Calu3 (cell line): Measurements from ENCODE around the gene DNMT3B. TPM values are rescaled to one million over a fixed set of nuclear protein-coding genes. Genes with fewer than 3 reads are reported as not detected.

Experiments
- BruUV-seq: library from RNA; stranded (reverse); fragments of 400-500 nt; replicated peaks from 2 replicates; lab custom pipeline; 2021; lab: Mats Ljungman, UMichigan
- CTCF ChIA-PET: fragments of 300-600 bp; sonication (Branson Sonifier 250); formaldehyde crosslinking; loops from one replicate; lab custom pipeline; 2022; ENCODE audit warnings: antibody characterized with exemption; lab: Charles Lee
- DNase-seq: peaks from one replicate; pipeline ENCODE4 v3.0.0; 2022
- H3K27ac Mint-ChIP-seq: one replicate; pipeline ENCODE4 v1.8.0; 2022; ENCODE audit warnings: mixed read lengths; ENCODE audit not compliant: unreplicated experiment
- H3K27me3 Mint-ChIP-seq: one replicate; pipeline ENCODE4 v1.8.0; 2022; ENCODE audit warnings: mixed read lengths; ENCODE audit not compliant: unreplicated experiment
- H3K36me3 Mint-ChIP-seq: one replicate; pipeline ENCODE4 v1.8.0; 2022; ENCODE audit warnings: mild to moderate bottlenecking, moderate library complexity, mixed read lengths; ENCODE audit not compliant: insufficient read depth, unreplicated experiment
- H3K4me1 Mint-ChIP-seq: one replicate; pipeline ENCODE4 v1.8.0; 2022; ENCODE audit warnings: mild to moderate bottlenecking, low read depth, mixed read lengths; ENCODE audit not compliant: unreplicated experiment
- H3K4me3 Mint-ChIP-seq: one replicate; pipeline ENCODE4 v1.8.0; 2022; ENCODE audit warnings: mild to moderate bottlenecking, low read depth, moderate library complexity, mixed read lengths; ENCODE audit not compliant: unreplicated experiment
- H3K9me3 Mint-ChIP-seq: one replicate; pipeline ENCODE4 v1.8.0; 2022; ENCODE audit warnings: low read depth, mixed read lengths; ENCODE audit not compliant: unreplicated experiment
- CTCF ChIP-seq: fragments of 200-600 bp; IDR thresholded peaks from one replicate; pipeline ENCODE4 v1.8.0; 2022; ENCODE audit warnings: antibody characterized with exemption; ENCODE audit not compliant: unreplicated experiment
- intact Hi-C: fragments of 100-400 bp; cut with micrococcal nuclease; formaldehyde crosslinking; loops from one replicate; pipeline ENCODE4 v1.10.0; 2022; ENCODE audit not compliant: unreplicated experiment
- total RNA-seq: library from RNA; stranded (reverse); gene quantifications from 2 replicates; pipeline ENCODE4 v1.2.3, GENCODE V29; 2022

DNMT3B gene
- total RNA-seq, 1 experiment from 2014 or later: 10.8 TPM

DNA sequence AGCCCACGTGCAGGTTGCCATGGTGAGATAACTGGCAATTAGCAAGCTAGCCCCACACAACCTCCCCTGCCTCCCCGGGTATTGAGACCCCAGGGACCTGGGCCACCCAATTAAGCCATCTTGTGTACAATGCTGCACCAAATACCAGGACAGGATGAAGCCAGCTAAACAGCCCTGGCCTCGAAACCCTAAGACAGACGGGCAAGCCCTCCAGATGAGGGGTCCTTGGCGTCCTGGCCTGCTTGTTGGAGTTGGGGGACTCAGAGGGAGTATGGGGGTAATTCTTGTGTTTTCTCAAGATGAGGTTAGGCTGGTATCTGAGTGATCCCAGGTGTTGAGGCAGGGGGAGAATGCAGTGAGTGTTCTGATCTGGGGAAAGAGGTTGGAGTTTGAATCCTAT is 48.8 kb downstream of the DNMT3B start:
- Mint-ChIP-seq H3K9me3 (no peaks in the 10 kb centered on the region), H3K27ac (no peak overlapping the region), H3K4me1 (no peaks in the 10 kb centered on the region), H3K27me3 (no peaks in the 10 kb centered on the region), H3K36me3 (no peaks in the 10 kb centered on the region), H3K4me3 (no peak overlapping the region)
- CTCF ChIA-PET: interaction anchor here (0.6 kb wide), 1 partner anchor 520 kb away, joined by 3 read pairs; no protein-coding TSS in a partner anchor
- intact Hi-C loops: no loop called here
- no TSS peak for BruUV-seq
- TF ChIP-seq CTCF: no peak
- DNase-seq: no peak

- no peaks in the 10 kb centered on the region for H3K4me1 Mint-ChIP-seq
- no peak overlapping the region for H3K27ac Mint-ChIP-seq
- no peak for TF ChIP-seq CTCF
- BruUV-seq: no TSS peak
- H3K27me3 Mint-ChIP-seq: no peaks in the 10 kb centered on the region
- H3K4me3 Mint-ChIP-seq: no peak overlapping the region
- intact Hi-C loops: no loop called here
- DNase-seq: no peak
- no peaks in the 10 kb centered on the region for H3K36me3 Mint-ChIP-seq
- CTCF ChIA-PET: no interaction called here
- no peaks in the 10 kb centered on the region for H3K9me3 Mint-ChIP-seq
These were observed 49.7 kb downstream of the DNMT3B start for GRCh38 chr20:32811886-32812285.

GRCh38 chr20:32819992-32820697 is 58.0 kb downstream of the DNMT3B start:
- no peaks in the 10 kb centered on the region for H3K27me3 Mint-ChIP-seq

DNA sequence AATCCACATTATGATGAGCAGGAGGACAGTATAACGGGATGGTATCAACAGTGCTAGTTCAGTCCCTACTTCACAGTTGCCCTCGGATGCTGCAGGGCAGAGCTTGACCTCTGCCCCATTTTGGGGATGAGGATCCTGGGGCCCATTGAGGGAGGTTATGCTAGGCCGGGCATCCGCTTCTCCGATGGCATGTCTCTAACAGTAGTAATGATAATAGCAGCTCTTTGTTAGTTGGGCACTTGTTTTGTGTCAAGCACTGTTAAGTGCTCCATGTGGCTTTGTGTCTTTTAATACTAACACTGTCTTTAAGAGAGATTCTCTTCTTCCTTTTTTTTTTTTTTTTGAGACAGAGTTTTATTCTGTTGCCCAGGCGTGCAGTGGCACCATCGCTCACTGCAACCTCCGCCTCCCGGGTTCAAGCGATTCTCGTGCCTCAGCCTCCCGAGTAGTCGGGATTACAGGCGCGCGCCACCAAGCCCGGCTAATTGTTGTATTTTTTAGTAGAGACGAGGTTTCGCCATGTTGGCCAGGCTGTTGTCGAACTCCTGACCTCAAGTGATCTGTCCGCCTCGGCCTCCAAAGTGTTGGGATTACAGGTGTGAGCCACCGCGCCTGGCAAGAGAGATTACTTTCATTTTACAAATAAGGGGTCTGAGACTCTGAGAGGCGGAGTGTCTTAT is 58.7 kb downstream of the DNMT3B start:
- CTCF ChIA-PET: interaction anchor here (0.7 to 1.6 kb wide), 4 partner anchors 31 to 344 kb away, joined by 3 to 19 read pairs (median 5); no protein-coding TSS in a partner anchor
- peaks cover 41% of the 10 kb centered on the region for H3K4me1 Mint-ChIP-seq
- peaks cover 43% of the 10 kb centered on the region for H3K36me3 Mint-ChIP-seq
- TF ChIP-seq CTCF: no peak
- H3K4me3 Mint-ChIP-seq: peak overlapping the region; percentile 97
- H3K27ac Mint-ChIP-seq: peak overlapping the region; percentile 93
- DNase-seq: no peak
- BruUV-seq: no TSS peak
- H3K9me3 Mint-ChIP-seq: no peaks in the 10 kb centered on the region
- intact Hi-C loops: no loop called here
- H3K27me3 Mint-ChIP-seq: no peaks in the 10 kb centered on the region

More at GRCh38 chr20:32819992-32820697, 58.0 kb downstream of the DNMT3B start:
- TF ChIP-seq CTCF: no peak
- Mint-ChIP-seq H3K27ac (peak overlapping the region; percentile 93), H3K36me3 (peaks cover 36% of the 10 kb centered on the region), H3K4me1 (peaks cover 41% of the 10 kb centered on the region), H3K9me3 (no peaks in the 10 kb centered on the region), H3K4me3 (peak overlapping the region; percentile 97)
- CTCF ChIA-PET: interaction anchor here (0.6 to 1.6 kb wide), 15 partner anchors 10 to 1012 kb away, joined by 3 to 19 read pairs (median 3); no protein-coding TSS in a partner anchor
- no TSS peak for BruUV-seq
- intact Hi-C loops: no loop called here
- peak; percentile 82 for DNase-seq
